HEK293 (cell line): ENCODE results near the gene NR2F2.

ENCODE experiments used
- CTCF ChIP-seq: fragments of 450-650 bp; formaldehyde crosslinking; IDR thresholded peaks from 2 replicates; pipeline ENCODE4 v1.5.1; 2016; ENCODE audit warnings: missing biosample characterization, missing genetic modification characterization
- KLF16 ChIP-seq: fragments of 450-650 bp; formaldehyde crosslinking; IDR thresholded peaks from 2 replicates; pipeline ENCODE4 v1.5.1; 2017; ENCODE audit warnings: missing biosample characterization, missing genetic modification characterization
- PBX3 ChIP-seq: sonication (generic); formaldehyde crosslinking; IDR thresholded peaks from 2 replicates; pipeline ENCODE4 v1.8.1; 2022; ENCODE audit warnings: mild to moderate bottlenecking, moderate library complexity, missing genetic modification reagents
- ZBTB48 ChIP-seq: fragments of 450-650 bp; formaldehyde crosslinking; IDR thresholded peaks from 2 replicates; pipeline ENCODE4 v1.5.1; 2016; ENCODE audit warnings: missing biosample characterization, missing genetic modification characterization
- ZBTB8A ChIP-seq: fragments of 450-650 bp; formaldehyde crosslinking; IDR thresholded peaks from 2 replicates; pipeline ENCODE4 v1.5.1; 2016; ENCODE audit warnings: missing biosample characterization, missing genetic modification characterization
- ZFP37 ChIP-seq: fragments of 450-650 bp; formaldehyde crosslinking; IDR thresholded peaks from 2 replicates; pipeline ENCODE4 v1.5.1; 2016; ENCODE audit warnings: missing biosample characterization, missing genetic modification characterization
- ZNF157 ChIP-seq: fragments of 450-650 bp; formaldehyde crosslinking; IDR thresholded peaks from 2 replicates; pipeline ENCODE4 v1.5.1; 2016; ENCODE audit warnings: missing biosample characterization, missing genetic modification characterization
- ZNF18 ChIP-seq: fragments of 450-650 bp; formaldehyde crosslinking; IDR thresholded peaks from 2 replicates; pipeline ENCODE4 v1.5.1; 2016; ENCODE audit warnings: missing biosample characterization, missing genetic modification characterization
- ZNF549 ChIP-seq: fragments of 450-650 bp; IDR thresholded peaks from 2 replicates; pipeline ENCODE4 v1.5.1; 2018; ENCODE audit warnings: missing biosample characterization, missing genetic modification characterization, mild to moderate bottlenecking, inconsistent platforms, moderate library complexity

- TF ChIP-seq PBX3 (CRISPR knock-in tag) (no peak), CTCF (tag by site-specific recombination) (peak; percentile 77), ZBTB48 (tag by site-specific recombination) (peak; percentile 16; the same call in 1 of the 2 replicates), ZFP37 (tag by site-specific recombination) (no peak), ZNF18 (no peak), ZNF157 (tag by site-specific recombination) (no peak), KLF16 (tag by site-specific recombination) (no peak), ZBTB8A (tag by site-specific recombination) (peak; percentile 16; the same call in 1 of the 2 replicates), ZNF549 (tag by site-specific recombination) (no peak)
These were observed 3.3 kb upstream of the NR2F2 start for GRCh38 chr15:96327155-96327741.
